ENCODE measurements around the gene METTL26. TPM values are rescaled to one million over a fixed set of nuclear protein-coding genes. Genes with fewer than 3 reads are reported as not detected.

Gene METTL26
- total and polyA plus RNA-seq, 10 of the 15 experiments (the other 5 are each of a cell fraction or from before 2014, with no cell fraction given): 5.4 to 163 (median 79.3) TPM

- Histone ChIP-seq H3K27ac (ENCODE audit: control insufficient read depth, insufficient read depth) (peak overlapping the region; percentile 83), H3K9me3 (replicated peaks; ENCODE audit: control insufficient read depth, insufficient read depth, low read length) (no peaks in the 10 kb centered on the region), H2AFZ (ENCODE audit: control insufficient read depth, low read depth, low read length) (peak overlapping the region; percentile 37), H3K9ac (ENCODE audit: control insufficient read depth, insufficient read depth, low read length) (peak overlapping the region; percentile 89), H4K20me1 (ENCODE audit: control insufficient read depth, insufficient read depth) (no peaks in the 10 kb centered on the region), H3K27me3 (replicated peaks in 1 of 2; ENCODE audit: control insufficient read depth in 2 of 2, insufficient read depth in 2 of 2, low read length in 1 of 2) (no peaks in the 10 kb centered on the region), H3K4me2 (ENCODE audit: control insufficient read depth, insufficient read depth) (peak overlapping the region; percentile 72), H3K79me2 (ENCODE audit: control insufficient read depth, insufficient read depth, low read length) (peaks cover 30% of the 10 kb centered on the region), H3K4me3 (peak overlapping the region; percentile 98), H3K4me1 (ENCODE audit: control insufficient read depth, insufficient read depth, low read length) (peaks cover 12% of the 10 kb centered on the region), H3K36me3 (ENCODE audit: control insufficient read depth in 2 of 2, insufficient read depth in 2 of 2, low read length in 1 of 2) (no peaks in the 10 kb centered on the region; a peak in 2 of 4 replicates)
- 4% methylated on average over 59 of the region's 72 CpGs for WGBS (ENCODE audit: insufficient coverage, insufficient replicate concordance, low lambda C conversion rate, missing lambda C conversion rate)
- POLR2A ChIA-PET: interaction anchor here (1.3 kb wide), 1 partner anchor 38 kb away, joined by 4 read pairs; the partner anchor contains the start of gene STUB1
- no TSS peak for BruUV-seq (replicated peaks)
- SMC1A ChIA-PET (ENCODE audit: uncharacterized antibody, unreplicated experiment): no interaction called here
- intact Hi-C loops (cut with micrococcal nuclease; ENCODE audit: unreplicated experiment): no loop called here
- in situ Hi-C loops (cut with MboI): no loop called here
- RAD21 ChIA-PET (ENCODE audit: unreplicated experiment): no interaction called here
- CTCF ChIA-PET: interaction anchor here (1.0 kb wide), 1 partner anchor 162 kb away, joined by 3 read pairs; no protein-coding TSS in a partner anchor
- FAIRE-seq: no peak
- DNase-seq (ENCODE audit: low read depth, low spot score): no peak
- ATAC-seq: peak; percentile 68
- TF ChIP-seq PAX8 (IDR thresholded peaks at IDR 0.05) (no peak), ZZZ3 (IDR thresholded peaks at IDR 0.05; ENCODE audit: control insufficient read depth, insufficient read length, low read depth) (no peak), EZH2 (IDR thresholded peaks at IDR 0.05; ENCODE audit: borderline replicate concordance, control insufficient read depth, low read depth, low read length) (no peak), ZSCAN29 (IDR thresholded peaks at IDR 0.05) (no peak), GATAD2B (conservative IDR thresholded peaks at IDR 0.05; ENCODE audit: low read depth) (peak; percentile 45; the same call in 1 of the 2 replicates), TARDBP (IDR thresholded peaks at IDR 0.05; ENCODE audit: borderline replicate concordance) (no peak), HDGF (IDR thresholded peaks at IDR 0.05) (no peak), RAD51 (IDR thresholded peaks at IDR 0.05) (no peak), IKZF1 (conservative IDR thresholded peaks at IDR 0.05) (peak; percentile 39; the same call in 1 of the 2 replicates), ASH2L (IDR thresholded peaks at IDR 0.05; ENCODE audit: borderline replicate concordance, low read depth) (no peak), CHD4 (IDR thresholded peaks at IDR 0.05) (no peak), KLF5 (IDR thresholded peaks at IDR 0.05; ENCODE audit: partially characterized antibody) (no peak), IRF4 (IDR thresholded peaks at IDR 0.05; ENCODE audit: low read depth, low read length) (no peak), SMARCA5 (IDR thresholded peaks at IDR 0.05) (peak; percentile 58; the same call in 1 of the 2 replicates), DPF2 (IDR thresholded peaks at IDR 0.05) (peak; percentile 51; the same call in 1 of the 2 replicates), ZBED1 (IDR thresholded peaks at IDR 0.05; ENCODE audit: borderline replicate concordance) (no peak), IKZF2 (IDR thresholded peaks at IDR 0.05) (peak; percentile 25 to 34; a peak in 2 of 4 replicates)
- TF ChIP-seq, protein P1, sequence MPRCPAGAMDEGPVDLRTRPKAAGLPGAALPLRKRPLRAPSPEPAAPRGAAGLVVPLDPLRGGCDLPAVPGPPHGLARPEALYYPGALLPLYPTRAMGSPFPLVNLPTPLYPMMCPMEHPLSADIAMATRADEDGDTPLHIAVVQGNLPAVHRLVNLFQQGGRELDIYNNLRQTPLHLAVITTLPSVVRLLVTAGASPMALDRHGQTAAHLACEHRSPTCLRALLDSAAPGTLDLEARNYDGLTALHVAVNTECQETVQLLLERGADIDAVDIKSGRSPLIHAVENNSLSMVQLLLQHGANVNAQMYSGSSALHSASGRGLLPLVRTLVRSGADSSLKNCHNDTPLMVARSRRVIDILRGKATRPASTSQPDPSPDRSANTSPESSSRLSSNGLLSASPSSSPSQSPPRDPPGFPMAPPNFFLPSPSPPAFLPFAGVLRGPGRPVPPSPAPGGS (IDR thresholded peaks at IDR 0.05; ENCODE audit: borderline replicate concordance, insufficient read depth, low read depth, low read length, poor library complexity, severe bottlenecking): no peak
- TF ChIP-seq, protein P2, sequence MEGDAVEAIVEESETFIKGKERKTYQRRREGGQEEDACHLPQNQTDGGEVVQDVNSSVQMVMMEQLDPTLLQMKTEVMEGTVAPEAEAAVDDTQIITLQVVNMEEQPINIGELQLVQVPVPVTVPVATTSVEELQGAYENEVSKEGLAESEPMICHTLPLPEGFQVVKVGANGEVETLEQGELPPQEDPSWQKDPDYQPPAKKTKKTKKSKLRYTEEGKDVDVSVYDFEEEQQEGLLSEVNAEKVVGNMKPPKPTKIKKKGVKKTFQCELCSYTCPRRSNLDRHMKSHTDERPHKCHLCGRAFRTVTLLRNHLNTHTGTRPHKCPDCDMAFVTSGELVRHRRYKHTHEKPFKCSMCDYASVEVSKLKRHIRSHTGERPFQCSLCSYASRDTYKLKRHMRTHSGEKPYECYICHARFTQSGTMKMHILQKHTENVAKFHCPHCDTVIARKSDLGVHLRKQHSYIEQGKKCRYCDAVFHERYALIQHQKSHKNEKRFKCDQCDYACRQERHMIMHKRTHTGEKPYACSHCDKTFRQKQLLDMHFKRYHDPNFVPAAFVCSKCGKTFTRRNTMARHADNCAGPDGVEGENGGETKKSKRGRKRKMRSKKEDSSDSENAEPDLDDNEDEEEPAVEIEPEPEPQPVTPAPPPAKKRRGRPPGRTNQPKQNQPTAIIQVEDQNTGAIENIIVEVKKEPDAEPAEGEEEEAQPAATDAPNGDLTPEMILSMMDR (IDR thresholded peaks at IDR 0.05 in 2 of 3, conservative IDR thresholded peaks at IDR 0.05 in 1 of 3; ENCODE audit: control insufficient read depth in 2 of 3, extremely low read depth in 1 of 3, insufficient read depth in 1 of 3, low read depth in 3 of 3, low read length in 3 of 3): no peak
- TF ChIP-seq, protein P3, sequence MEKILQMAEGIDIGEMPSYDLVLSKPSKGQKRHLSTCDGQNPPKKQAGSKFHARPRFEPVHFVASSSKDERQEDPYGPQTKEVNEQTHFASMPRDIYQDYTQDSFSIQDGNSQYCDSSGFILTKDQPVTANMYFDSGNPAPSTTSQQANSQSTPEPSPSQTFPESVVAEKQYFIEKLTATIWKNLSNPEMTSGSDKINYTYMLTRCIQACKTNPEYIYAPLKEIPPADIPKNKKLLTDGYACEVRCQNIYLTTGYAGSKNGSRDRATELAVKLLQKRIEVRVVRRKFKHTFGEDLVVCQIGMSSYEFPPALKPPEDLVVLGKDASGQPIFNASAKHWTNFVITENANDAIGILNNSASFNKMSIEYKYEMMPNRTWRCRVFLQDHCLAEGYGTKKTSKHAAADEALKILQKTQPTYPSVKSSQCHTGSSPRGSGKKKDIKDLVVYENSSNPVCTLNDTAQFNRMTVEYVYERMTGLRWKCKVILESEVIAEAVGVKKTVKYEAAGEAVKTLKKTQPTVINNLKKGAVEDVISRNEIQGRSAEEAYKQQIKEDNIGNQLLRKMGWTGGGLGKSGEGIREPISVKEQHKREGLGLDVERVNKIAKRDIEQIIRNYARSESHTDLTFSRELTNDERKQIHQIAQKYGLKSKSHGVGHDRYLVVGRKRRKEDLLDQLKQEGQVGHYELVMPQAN (conservative IDR thresholded peaks at IDR 0.05): peak; percentile 65; the same call in 1 of the 2 replicates
Observed at GRCh38 chr16:642189-643049, 6.3 kb upstream of the METTL26 start.

Measured in GM12878 (cell line).